GM12873 (cell line): ENCODE data around the gene OSTM1.

Experiments
- CTCF ChIP-seq: IDR thresholded peaks from 2 replicates; pipeline ENCODE4 v1.5.1; 2012; ENCODE audit warnings: low read depth, mild to moderate bottlenecking, moderate library complexity, low read length, control low read depth; ENCODE audit not compliant: insufficient read depth; ENCODE audit errors: missing control alignments

OSTM1 gene

GRCh38 chr6:108108374-108108773, 33.8 kb upstream of the OSTM1 start:
- TF ChIP-seq CTCF, result no peak

DNA sequence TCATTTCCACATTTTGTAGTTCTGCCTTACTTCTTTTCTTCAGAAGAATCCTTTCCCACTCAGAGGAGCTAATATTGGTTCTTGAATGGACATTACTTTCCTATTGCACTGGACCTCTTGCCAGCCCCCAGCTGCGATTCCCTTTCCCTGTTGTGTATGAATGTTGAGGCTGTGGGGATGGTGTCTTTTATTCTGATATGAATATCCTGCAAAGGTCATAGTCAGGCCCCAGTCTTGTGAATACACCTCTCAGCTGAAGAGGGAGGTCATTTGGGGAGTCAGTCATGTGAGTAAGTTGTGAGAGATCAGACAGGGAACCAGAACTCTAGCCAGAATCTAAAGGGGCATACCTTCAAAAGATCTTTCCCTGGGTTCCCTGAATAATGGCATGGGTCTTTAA, 32.6 kb upstream of the OSTM1 start:
- no peak for TF ChIP-seq CTCF

DNA sequence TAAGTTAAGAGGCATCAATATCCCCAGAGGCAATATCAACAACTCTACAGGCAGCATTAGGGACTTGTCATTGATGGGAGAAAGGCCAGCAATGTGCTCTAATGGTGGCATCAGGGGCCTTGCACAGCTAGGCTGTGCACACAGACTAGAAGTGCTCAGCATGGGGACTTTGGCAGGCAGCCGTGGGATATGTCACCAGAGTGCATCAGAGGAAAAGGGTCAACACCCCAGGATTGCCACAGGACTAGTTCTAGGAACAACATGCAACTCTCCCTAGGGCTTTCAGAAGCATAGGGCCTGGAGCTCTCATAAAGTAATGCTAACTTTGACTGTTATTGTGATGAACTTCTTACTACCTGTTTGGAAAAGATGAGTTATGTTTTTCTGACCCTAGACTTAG, 32.2 kb upstream of the OSTM1 start:
- TF ChIP-seq CTCF, result no peak

DNA sequence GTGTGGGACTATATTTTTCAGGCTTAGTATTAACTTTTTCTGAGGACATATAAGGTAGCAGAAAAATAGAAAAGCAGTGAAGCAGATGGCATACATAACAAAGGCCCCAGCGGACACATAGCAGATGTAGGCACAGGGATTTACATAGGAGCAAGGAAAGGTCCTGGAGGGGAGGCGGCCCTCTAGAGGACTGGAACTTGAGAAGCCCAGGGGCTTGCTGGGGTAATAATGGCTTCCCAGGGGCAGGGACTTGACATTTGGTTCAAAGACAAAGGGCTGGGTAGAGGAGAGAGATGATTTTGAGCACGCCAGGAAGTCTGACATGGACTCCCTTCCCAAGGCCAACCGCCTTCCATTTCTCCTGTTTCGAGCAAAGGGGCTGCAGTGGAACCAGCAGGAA, 31.7 kb upstream of the OSTM1 start:
- no peak for TF ChIP-seq CTCF

DNA sequence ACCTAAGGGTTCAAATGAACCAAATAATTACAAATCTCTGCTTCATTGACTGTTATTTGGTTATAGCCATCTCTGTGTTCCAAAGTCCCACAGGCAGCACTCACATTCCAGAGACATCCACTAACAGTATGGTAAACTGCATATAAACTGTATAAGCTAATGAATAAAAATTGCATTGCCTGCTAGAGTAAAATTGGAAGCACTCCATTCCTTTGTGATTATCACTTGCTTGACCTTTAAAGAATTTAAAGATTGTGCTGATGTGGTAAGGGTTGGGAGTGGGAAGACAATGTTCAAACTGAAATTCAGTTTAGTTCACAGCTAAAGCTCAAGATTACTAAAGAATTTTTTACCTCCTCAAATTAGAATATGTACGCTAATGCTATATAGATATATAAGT, 31.0 kb upstream of the OSTM1 start:
- no peak for TF ChIP-seq CTCF

GRCh38 chr6:108102965-108103364, 28.4 kb upstream of the OSTM1 start:
- no peak for TF ChIP-seq CTCF

DNA sequence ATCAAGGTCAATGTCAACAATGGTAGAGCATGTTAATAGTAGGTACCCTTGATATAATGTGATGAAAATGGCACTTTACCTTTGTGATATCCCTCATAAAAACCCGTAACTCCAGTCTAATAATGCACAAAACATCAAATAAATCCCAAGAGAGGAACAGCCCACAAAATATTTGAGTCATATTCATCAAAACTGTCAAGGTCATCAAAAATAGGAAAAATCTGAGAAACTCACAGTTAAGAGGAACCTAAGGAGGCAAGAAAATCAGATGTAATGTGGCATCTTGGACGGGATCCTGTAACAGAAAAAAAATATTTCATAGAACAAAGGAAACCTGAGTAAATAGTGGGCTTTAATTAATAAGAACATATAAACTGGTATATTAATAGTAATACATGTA, 25.5 kb upstream of the OSTM1 start:
- TF ChIP-seq CTCF, result no peak

- no peak for TF ChIP-seq CTCF
Measured at GRCh38 chr6:108097882-108098281, 23.3 kb upstream of the OSTM1 start.
